Activated T-cell treated with anti-CD3 and anti-CD28 coated beads, Interleukin-2, amount 50 U/mL, for 48 hours (primary cell): ENCODE results near the gene ANGPTL8.
A peak's percentile ranks its signal among the peaks of the same experiment; 100 is the strongest.

Experiments
- DNase-seq, 2 experiments: peaks; one replicate each; pipeline ENCODE4 v3.0.0-alpha.2; 2020

The ANGPTL8 gene

DNA sequence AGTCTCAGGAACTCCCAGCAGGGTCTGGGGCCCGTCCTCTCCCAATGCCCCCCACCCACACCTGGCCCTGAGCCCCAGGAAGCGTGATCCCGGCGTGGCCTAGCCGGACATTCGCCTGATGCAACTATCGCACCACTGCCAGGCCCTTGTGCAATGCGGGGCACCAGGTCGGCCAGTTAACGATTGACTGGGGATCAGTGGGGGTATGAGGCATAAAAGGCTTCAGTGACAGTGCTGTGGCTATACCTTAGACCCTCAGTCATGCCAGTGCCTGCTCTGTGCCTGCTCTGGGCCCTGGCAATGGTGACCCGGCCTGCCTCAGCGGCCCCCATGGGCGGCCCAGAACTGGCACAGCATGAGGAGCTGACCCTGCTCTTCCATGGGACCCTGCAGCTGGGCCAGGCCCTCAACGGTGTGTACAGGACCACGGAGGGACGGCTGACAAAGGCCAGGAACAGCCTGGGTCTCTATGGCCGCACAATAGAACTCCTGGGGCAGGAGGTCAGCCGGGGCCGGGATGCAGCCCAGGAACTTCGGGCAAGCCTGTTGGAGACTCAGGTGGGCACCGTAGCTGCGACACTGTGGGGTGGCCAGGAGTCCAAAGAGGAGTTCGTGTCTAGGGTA, at the start of gene ANGPTL8:
Gene ANGPTL8 (plus strand): TSS at position 243 of the 624 bp plus-strand sequence. CDS start 19 bp downstream, at position 262.
- no peak for DNase-seq

DNA sequence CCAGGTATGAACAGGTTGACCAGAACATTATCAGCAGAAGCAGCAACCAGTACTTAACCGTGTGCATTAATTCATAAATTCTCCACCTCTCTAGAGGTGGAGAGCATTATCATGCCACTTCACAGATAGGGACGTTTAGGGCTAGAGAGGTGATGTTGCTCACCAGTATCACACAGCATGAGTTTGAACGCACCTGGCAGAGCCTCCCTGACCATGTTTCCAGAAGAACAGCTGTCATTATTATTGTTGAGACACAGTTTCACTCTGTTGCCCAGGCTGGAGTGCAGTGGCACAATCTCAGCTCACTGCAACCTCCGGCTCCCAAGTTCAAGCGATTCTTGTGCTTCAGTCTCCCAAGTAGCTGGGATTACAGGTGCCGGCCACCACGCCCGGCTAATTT, 48.9 kb upstream of the ANGPTL8 start:
- no peak for DNase-seq

GRCh38 chr19:11191273-11191755, 48.1 kb upstream of the ANGPTL8 start:
- DNase-seq = no peak

- DNase-seq = no peak
Measured at GRCh38 chr19:11191934-11192333, 47.5 kb upstream of the ANGPTL8 start.

GRCh38 chr19:11192957-11193939, 46.2 kb upstream of the ANGPTL8 start:
- no peak for DNase-seq

GRCh38 chr19:11194173-11194572, 45.2 kb upstream of the ANGPTL8 start:
- no peak for DNase-seq

DNA sequence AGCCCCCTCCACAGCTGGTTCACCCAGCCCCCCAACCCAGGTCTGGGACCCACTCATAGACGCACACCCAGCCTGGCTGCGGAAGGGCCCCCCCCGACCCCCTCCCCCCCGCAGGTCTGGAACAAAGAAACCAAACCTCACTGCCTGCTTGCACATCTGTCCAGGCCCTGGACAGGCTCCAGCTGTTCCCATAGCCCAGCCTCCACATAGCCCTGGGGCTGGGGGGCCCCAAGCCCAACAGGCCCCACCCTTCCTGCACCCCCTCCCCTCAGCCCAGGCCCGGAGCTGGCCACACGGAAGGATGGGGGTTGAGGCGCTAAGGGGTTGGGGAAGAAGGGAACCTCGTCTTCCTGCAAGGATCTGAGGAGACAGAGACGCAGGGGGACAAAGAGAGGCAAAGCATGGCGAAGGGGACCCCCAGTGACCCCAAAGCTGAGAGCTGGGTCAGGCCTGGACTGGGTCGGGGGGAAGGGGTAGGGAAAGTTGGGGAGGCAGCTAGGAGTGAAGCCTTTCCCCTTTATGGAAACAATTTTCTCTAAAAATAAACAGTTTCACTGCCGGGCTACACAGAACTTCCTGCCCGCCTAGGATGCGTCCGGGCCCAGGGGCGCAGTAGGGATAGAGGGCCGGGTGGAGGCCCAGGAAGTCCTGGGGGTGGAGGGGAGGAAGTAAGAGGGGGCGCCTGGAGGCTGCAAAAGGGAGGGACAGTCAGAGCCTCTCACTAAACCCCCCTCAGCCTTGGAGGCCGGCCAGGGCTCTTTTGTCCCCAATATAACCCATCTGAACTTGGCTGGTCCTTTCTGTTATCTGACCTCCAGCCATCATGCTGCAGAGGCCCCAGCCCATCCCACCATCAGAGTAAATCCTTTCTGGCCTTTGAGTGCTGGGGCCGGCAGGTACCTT, 44.5 kb upstream of the ANGPTL8 start:
- no peak for DNase-seq

GRCh38 chr19:11195681-11196080, 43.7 kb upstream of the ANGPTL8 start:
- no peak for DNase-seq

DNA sequence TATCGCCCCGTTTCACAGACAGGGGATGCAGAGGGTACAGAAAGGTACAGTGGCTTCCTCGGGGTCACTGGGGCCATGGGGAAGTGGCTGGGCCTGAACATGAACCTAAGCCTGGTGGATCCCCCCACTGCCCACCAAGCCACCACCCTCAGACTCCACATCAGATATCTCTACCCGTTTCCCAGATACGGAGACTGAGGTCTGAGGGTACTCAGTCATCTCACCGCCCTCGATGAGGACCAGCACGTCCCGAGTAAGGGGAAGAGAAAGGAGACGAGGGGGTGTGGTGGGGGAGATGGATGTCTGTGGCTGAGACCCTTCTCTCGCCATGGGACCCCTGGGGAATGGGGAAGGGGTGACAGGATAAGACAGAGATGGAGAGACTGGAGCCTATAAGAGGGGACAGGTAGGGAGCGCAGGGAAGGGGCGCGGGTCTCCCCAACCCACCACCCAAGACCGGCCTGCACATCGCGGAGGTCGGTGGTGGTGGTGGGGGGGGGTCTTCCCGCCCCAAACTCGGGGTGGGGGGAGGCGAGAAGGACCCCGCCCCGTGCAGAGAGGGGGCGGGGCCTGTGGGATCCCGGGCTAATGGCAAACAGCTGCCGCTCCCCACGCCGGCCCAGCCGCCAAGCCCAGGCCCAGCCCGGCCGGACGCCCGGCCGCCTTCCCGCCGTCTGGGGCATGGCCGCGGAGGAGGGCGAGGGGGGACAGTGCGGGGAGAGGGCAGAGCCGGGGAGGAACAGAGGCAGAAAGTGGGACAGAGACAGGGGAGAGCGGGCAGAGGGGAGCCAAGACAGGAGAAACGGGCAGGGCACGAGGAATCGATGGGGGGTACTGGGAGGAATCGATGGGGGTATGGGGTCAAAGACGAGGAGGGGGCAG, 42.8 kb upstream of the ANGPTL8 start:
- no peak for DNase-seq

DNA sequence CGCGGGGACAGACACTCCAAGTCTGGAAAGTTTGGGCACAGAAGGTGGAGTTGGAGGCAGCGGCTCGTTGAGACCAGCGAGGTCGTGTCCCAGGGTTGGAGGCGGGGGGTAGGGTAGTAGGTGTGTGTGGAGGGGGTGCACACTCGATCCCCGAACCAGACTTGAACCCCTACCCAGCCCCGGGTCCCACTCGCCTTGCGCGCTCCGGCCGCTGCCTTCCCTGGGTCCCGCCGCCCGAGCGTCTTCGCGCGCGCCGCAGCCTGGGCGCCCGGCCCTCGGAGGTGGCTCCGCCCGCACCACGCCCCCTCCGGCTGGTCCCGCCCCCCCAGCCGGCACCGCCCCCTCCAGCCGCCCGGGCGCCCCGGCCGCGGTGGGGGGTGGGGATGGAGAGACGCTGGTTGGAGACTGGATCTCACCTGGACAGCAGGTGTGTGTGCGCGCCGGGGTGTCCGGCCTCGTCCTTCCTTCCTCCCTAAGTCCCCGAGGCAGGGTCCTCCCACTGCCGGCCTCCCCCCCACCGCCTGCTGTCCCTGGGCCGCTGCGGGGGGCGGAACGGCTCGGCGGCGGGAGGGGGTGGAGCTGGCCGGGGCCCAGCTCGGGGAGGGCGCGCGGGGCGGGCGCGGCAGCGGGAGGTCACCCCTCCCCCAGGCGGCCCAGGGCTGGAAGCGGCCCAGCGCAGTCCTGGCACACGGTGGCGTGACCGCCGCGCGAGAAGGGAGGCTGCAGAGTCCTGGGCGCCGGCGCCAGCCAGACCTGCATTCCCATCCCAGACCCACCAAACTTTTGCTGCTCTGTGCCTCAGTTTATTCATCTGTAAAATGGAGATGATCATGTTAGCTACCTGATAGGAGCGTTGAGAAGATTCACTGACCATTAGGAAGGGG, 41.9 kb upstream of the ANGPTL8 start, which contains the start of gene KANK2:
Gene KANK2 (minus strand): TSS at position 255 of the 884 bp plus-strand sequence. CDS start 3,034 bp downstream, outside the sequence.
- DNase-seq = peak; percentile 84 to 88

GRCh38 chr19:11198175-11198534, 41.3 kb upstream of the ANGPTL8 start:
- DNase-seq = no peak

GRCh38 chr19:11198769-11199424, 40.5 kb upstream of the ANGPTL8 start:
- DNase-seq = no peak

GRCh38 chr19:11199517-11199916, 39.9 kb upstream of the ANGPTL8 start:
- DNase-seq = no peak

GRCh38 chr19:11200015-11200574, 39.3 kb upstream of the ANGPTL8 start:
- no peak for DNase-seq

- no peak for DNase-seq
Measured at GRCh38 chr19:11200931-11201330, 38.5 kb upstream of the ANGPTL8 start.

DNA sequence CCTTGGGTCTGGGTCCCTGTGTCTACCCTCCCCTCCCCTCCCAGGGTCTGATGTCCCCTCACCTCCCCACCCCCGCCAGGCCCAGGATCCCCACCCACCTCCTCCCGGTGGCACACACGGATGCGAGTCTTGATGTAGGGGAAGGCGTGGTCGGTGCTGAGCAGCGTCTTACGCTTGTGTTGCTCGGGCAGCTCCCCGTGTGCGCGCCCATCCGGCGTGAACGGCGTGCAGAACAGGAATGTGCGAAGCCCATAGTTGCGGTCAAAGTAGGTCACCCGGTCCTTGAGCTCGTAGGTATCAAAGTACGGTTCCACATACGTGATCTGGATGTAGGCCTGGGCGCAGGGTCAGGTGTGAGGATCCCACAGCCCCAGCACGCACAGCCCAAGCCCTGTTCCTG, 37.6 kb upstream of the ANGPTL8 start:
- no peak for DNase-seq

DNA sequence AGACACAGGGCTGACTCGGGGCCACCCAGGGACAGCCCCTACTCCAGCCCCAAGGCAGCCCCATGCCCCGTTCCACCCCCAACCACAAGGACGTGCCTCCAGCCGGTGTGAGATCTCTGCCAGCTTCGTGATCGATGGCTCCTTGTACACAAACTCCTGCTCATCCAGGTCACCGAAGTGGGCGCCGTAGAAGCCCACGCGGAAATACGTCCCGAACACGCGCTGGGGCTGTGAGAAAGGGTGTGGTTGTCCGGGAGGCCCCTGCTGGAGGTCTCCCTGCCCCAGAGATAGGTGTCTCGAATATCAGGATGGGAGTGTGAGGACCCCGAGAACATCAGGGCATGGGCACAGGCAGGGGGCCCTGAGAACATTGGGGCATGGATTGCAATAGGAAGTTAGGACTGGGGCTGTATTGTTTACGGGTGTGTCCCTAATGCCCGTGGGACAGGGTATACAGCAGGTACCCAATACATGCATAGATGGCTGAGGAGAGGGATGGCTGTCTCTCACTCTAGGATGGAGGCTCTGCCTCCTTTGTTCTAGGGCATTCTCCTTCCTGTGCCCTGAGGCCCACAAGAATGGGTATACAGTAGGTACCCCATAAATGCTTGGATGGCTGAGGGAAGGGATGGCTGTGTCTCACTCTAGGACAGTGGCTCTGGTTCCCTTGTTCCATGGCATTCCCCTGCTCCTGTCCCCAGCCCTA, 36.8 kb upstream of the ANGPTL8 start:
- DNase-seq = no peak

DNA sequence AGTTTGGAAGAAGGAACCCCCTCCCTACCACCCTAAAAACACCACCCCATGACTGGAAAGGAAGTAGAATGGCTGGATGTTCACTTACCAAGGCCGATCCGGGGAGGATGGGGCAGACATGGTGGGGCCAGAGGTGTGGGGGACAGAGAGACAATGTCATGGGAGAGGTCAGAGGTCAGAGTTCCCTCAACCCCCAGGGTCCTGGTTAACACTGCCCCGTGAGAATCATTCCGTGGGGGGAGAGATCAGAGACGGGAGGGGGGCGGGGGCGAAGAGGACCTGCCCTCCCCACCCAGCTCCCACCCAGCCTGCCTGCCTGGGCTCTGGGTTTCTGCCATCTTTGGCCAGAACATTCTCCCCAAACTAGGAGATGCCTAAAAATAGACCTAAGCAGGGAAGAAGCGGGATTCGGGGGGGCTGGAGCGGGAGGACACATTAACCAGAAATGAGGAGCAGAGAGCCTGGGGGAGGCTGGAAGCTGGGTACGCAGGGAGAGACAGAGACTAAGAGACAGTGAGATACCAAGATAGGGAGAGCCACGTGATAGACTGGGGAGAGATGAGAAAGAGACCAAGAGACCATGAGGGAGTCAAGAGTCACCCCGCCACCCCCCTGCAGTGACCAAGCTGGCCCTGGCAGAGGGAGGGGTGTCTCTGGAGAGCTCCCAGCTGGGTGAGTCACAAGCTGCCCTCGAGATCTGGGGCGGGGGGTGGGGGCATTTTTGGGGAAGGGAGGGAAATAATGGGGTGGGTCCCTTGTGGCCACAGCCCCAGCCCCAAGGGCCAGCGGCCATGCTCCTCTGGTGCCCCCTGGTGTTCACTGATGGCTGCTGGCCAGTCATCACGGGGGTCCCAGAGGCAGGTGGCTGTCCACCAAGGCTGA, 36.0 kb upstream of the ANGPTL8 start:
- DNase-seq = peak; percentile 51 to 56
